GM19099 (cell line): ENCODE data around the gene VPS25.

Experiments
- POLR2A ChIP-seq: IDR thresholded peaks from 3 replicates; pipeline ENCODE4 v1.6.1; 2011; ENCODE audit warnings: low read depth; ENCODE audit not compliant: insufficient read length; ENCODE audit errors: extremely low read depth

VPS25 gene

GRCh38 chr17:42798383-42799380 lies 25.4 kb downstream of the VPS25 start, which contains the start of the genes CNTD1 and COA3:
TSS of gene CNTD1 (plus strand) at chr17:42798861. CDS start at chr17:42799068, 207 bp downstream.
TSS of gene COA3 (minus strand) at chr17:42798704. CDS start at chr17:42798681, 23 bp downstream.
- peak; percentile 70 for TF ChIP-seq POLR2A

GRCh38 chr17:42803074-42803883 lies 30.0 kb downstream of the VPS25 start:
- TF ChIP-seq POLR2A = no peak

GRCh38 chr17:42804918-42805367 lies 31.7 kb downstream of the VPS25 start:
- no peak for TF ChIP-seq POLR2A

- no peak for TF ChIP-seq POLR2A
Measured at GRCh38 chr17:42806249-42806648, 33.0 kb downstream of the VPS25 start.

GRCh38 chr17:42809250-42809649 lies 36.0 kb downstream of the VPS25 start:
- TF ChIP-seq POLR2A = no peak

GRCh38 chr17:42814633-42815399 lies 41.6 kb downstream of the VPS25 start:
- no peak for TF ChIP-seq POLR2A

- TF ChIP-seq POLR2A = no peak
Measured at GRCh38 chr17:42817866-42818265, 44.6 kb downstream of the VPS25 start.

GRCh38 chr17:42818379-42818778 lies 45.1 kb downstream of the VPS25 start:
- TF ChIP-seq POLR2A = no peak

GRCh38 chr17:42819939-42820535 lies 46.8 kb downstream of the VPS25 start:
- no peak for TF ChIP-seq POLR2A

GRCh38 chr17:42821176-42821575 lies 47.9 kb downstream of the VPS25 start:
- no peak for TF ChIP-seq POLR2A

GRCh38 chr17:42827472-42827871 lies 54.2 kb downstream of the VPS25 start:
- TF ChIP-seq POLR2A = no peak
